H7 (cell line): ENCODE measurements around the gene CGA. TPM values are rescaled to one million over a fixed set of nuclear protein-coding genes. Genes with fewer than 3 reads are reported as not detected.
"Not testable (repeated sequence)": the region's sequence is repeated elsewhere in the genome, so short reads cannot be mapped to it uniquely, and the experiment has no call there.

ENCODE experiments used
- DNase-seq: peaks from one replicate; pipeline ENCODE4 v3.0.0; 2012
- H3K27me3 ChIP-seq: 2 replicates; pipeline ENCODE4 v1.6.0; 2011; ENCODE audit warnings: mild to moderate bottlenecking, low read length; ENCODE audit not compliant: control insufficient read depth, insufficient read depth
- H3K36me3 ChIP-seq: replicated peaks from 2 replicates; pipeline ENCODE4 v1.5.1; 2011; ENCODE audit warnings: low read length; ENCODE audit not compliant: control insufficient read depth, insufficient read depth
- H3K4me3 ChIP-seq: 2 replicates; pipeline ENCODE4 v1.5.1; 2011; ENCODE audit warnings: low read depth, mild to moderate bottlenecking, control low read depth, low read length, moderate library complexity; ENCODE audit not compliant: insufficient read depth
- total RNA-seq: library from RNA; depleted of rRNA; stranded (reverse); fragments of >200 nt; shearing (Covaris generic); gene quantifications from 2 replicates; pipeline ENCODE4 v1.2.3, GENCODE V29; 2014; rRNA removed

The CGA gene
- total RNA-seq, result not detected in 2 replicates

- no peak for DNase-seq
- Histone ChIP-seq H3K27me3 (no peaks in the 10 kb centered on the region), H3K36me3 (no peaks in the 10 kb centered on the region), H3K4me3 (no peak within 1 kb of the TSS)
These were observed at the start of gene CGA for GRCh38 chr6:87095087-87095509. CGA (minus strand) TSS chr6:87095106; CDS start chr6:87088200, 6,906 bp downstream.

- H3K27me3 ChIP-seq, H3K4me3 ChIP-seq, H3K36me3 ChIP-seq, DNase-seq: not testable (repeated sequence)
These were observed 45.0 kb upstream of the CGA start for GRCh38 chr6:87139927-87140326.

GRCh38 chr6:87139236-87139635 is 44.3 kb upstream of the CGA start:
- H3K4me3 ChIP-seq, result no peak overlapping the region
- H3K27me3 ChIP-seq, result no peaks in the 10 kb centered on the region
- peak; percentile 57 for DNase-seq
- H3K36me3 ChIP-seq, result no peaks in the 10 kb centered on the region

- no peak overlapping the region for H3K4me3 ChIP-seq
- H3K36me3 ChIP-seq, result no peaks in the 10 kb centered on the region
- H3K27me3 ChIP-seq, result no peaks in the 10 kb centered on the region
- no peak for DNase-seq
These were observed 42.1 kb upstream of the CGA start for GRCh38 chr6:87136963-87137362.

GRCh38 chr6:87127737-87128136 is 32.8 kb upstream of the CGA start:
- no peak overlapping the region for H3K4me3 ChIP-seq
- H3K27me3 ChIP-seq, result no peaks in the 10 kb centered on the region
- no peak for DNase-seq
- no peaks in the 10 kb centered on the region for H3K36me3 ChIP-seq

- Histone ChIP-seq H3K4me3 (no peak overlapping the region), H3K36me3 (no peaks in the 10 kb centered on the region), H3K27me3 (no peaks in the 10 kb centered on the region)
- no peak for DNase-seq
These were observed 31.6 kb upstream of the CGA start for GRCh38 chr6:87126501-87126900.

- H3K4me3 ChIP-seq, result no peak overlapping the region
These were observed 29.2 kb upstream of the CGA start for GRCh38 chr6:87124074-87124473.

GRCh38 chr6:87122477-87122876 is 27.6 kb upstream of the CGA start:
- Histone ChIP-seq H3K36me3 (no peaks in the 10 kb centered on the region), H3K27me3 (no peaks in the 10 kb centered on the region), H3K4me3 (peak overlapping the region; percentile 4; the same call in 1 of the 2 replicates)
- peak; percentile 10 for DNase-seq

More at GRCh38 chr6:87124074-87124473, 29.2 kb upstream of the CGA start:
- DNase-seq, result no peak
- H3K36me3 ChIP-seq, result no peaks in the 10 kb centered on the region
- no peaks in the 10 kb centered on the region for H3K27me3 ChIP-seq

GRCh38 chr6:87118054-87118453 is 23.1 kb upstream of the CGA start:
- no peak overlapping the region for H3K4me3 ChIP-seq
- no peaks in the 10 kb centered on the region for H3K36me3 ChIP-seq
- no peaks in the 10 kb centered on the region for H3K27me3 ChIP-seq
- DNase-seq, result no peak

GRCh38 chr6:87116922-87117321 is 22.0 kb upstream of the CGA start:
- no peak overlapping the region for H3K4me3 ChIP-seq
- no peak for DNase-seq
- H3K36me3 ChIP-seq, result no peaks in the 10 kb centered on the region
- H3K27me3 ChIP-seq, result no peaks in the 10 kb centered on the region

GRCh38 chr6:87115402-87116135 is 20.7 kb upstream of the CGA start:
- Histone ChIP-seq H3K36me3 (no peaks in the 10 kb centered on the region), H3K27me3 (no peaks in the 10 kb centered on the region), H3K4me3 (no peak overlapping the region)
- no peak for DNase-seq

GRCh38 chr6:87110636-87111035 is 15.7 kb upstream of the CGA start:
- no peaks in the 10 kb centered on the region for H3K27me3 ChIP-seq
- no peaks in the 10 kb centered on the region for H3K36me3 ChIP-seq
- H3K4me3 ChIP-seq, result no peak overlapping the region
- DNase-seq, result no peak

GRCh38 chr6:87105823-87106222 is 10.9 kb upstream of the CGA start:
- no peak for DNase-seq
- no peak overlapping the region for H3K4me3 ChIP-seq

GRCh38 chr6:87104667-87105066 is 9.8 kb upstream of the CGA start:
- no peaks in the 10 kb centered on the region for H3K36me3 ChIP-seq
- no peaks in the 10 kb centered on the region for H3K27me3 ChIP-seq
- H3K4me3 ChIP-seq, result no peak overlapping the region
- no peak for DNase-seq

More at GRCh38 chr6:87105823-87106222, 10.9 kb upstream of the CGA start:
- no peaks in the 10 kb centered on the region for H3K36me3 ChIP-seq
- H3K27me3 ChIP-seq, result no peaks in the 10 kb centered on the region

GRCh38 chr6:87103977-87104601 is 9.2 kb upstream of the CGA start:
- no peaks in the 10 kb centered on the region for H3K27me3 ChIP-seq
- H3K4me3 ChIP-seq, result no peak overlapping the region
- no peaks in the 10 kb centered on the region for H3K36me3 ChIP-seq
- DNase-seq, result no peak
